Activated B cell treated with CpG ODN at 0.5 μM for 24 hours (primary cell): ENCODE data around the gene SF3B1. TPM values are rescaled to one million over a fixed set of nuclear protein-coding genes. Genes with fewer than 3 reads are reported as not detected.

Source experiments
- ATAC-seq: fragments of 200-7000 bp; cut with Tn5 transposase; one replicate; pipeline ENCODE4 v1.10.0; 2021; ENCODE audit warnings: low read depth, mild to moderate bottlenecking, moderate library complexity
- CTCF ChIA-PET: fragments of 350-600 bp; sonication (Branson Sonifier 250); formaldehyde crosslinking; loops from one replicate; lab custom pipeline; 2021; ENCODE audit warnings: antibody characterized with exemption; lab: Charles Lee
- POLR2A ChIA-PET: fragments of 350-600 bp; sonication (Branson Sonifier 250); formaldehyde crosslinking; loops from one replicate; lab custom pipeline; 2021; ENCODE audit warnings: antibody characterized with exemption; lab: Charles Lee
- DNase-seq: peaks from one replicate; pipeline ENCODE4 v3.0.0; 2022
- H3K27ac Mint-ChIP-seq: one replicate; pipeline ENCODE4 v1.8.0; 2020; ENCODE audit warnings: mixed read lengths
- H3K27me3 Mint-ChIP-seq: one replicate; pipeline ENCODE4 v1.8.0; 2021; ENCODE audit warnings: mixed read lengths
- H3K36me3 Mint-ChIP-seq: one replicate; pipeline ENCODE4 v1.8.0; 2021; ENCODE audit warnings: low read depth, mixed read lengths
- H3K4me1 Mint-ChIP-seq: one replicate; pipeline ENCODE4 v1.8.0; 2021; ENCODE audit warnings: mixed read lengths
- H3K4me3 Mint-ChIP-seq: one replicate; pipeline ENCODE4 v1.8.0; 2020; ENCODE audit warnings: mild to moderate bottlenecking, mixed read lengths
- H3K9me3 Mint-ChIP-seq: one replicate; pipeline ENCODE4 v1.8.0; 2020; ENCODE audit warnings: mixed read lengths
- CTCF ChIP-seq: fragments of 200-600 bp; IDR thresholded peaks from one replicate; pipeline ENCODE4 v1.8.0; 2022; ENCODE audit warnings: antibody characterized with exemption, mild to moderate bottlenecking
- intact Hi-C: fragments of 100-400 bp; cut with micrococcal nuclease; formaldehyde crosslinking; loops from one replicate; pipeline ENCODE4 v1.15.1; 2024
- total RNA-seq: library from RNA; stranded (reverse); gene quantifications from 2 replicates; pipeline ENCODE4 v1.2.3, GENCODE V29; 2022

SF3B1 gene
- total RNA-seq, 1 donor from 2014 or later: 380 TPM

- no peaks in the 10 kb centered on the region for H3K36me3 Mint-ChIP-seq
- H3K9me3 Mint-ChIP-seq: no peaks in the 10 kb centered on the region
- H3K4me3 Mint-ChIP-seq: no peak overlapping the region
- intact Hi-C loops: no loop called here
- no peaks in the 10 kb centered on the region for H3K4me1 Mint-ChIP-seq
- DNase-seq (no peak), ATAC-seq (no peak)
- no peak for TF ChIP-seq CTCF
- CTCF ChIA-PET: interaction anchor here (1.1 to 2.2 kb wide), 2 partner anchors 206 to 245 kb away, joined by 3 to 8 read pairs; no protein-coding TSS in a partner anchor
- POLR2A ChIA-PET: no interaction called here
- H3K27ac Mint-ChIP-seq: no peak overlapping the region
- H3K27me3 Mint-ChIP-seq: no peaks in the 10 kb centered on the region
Measured at GRCh38 chr2:197357986-197358385, 76.8 kb downstream of the SF3B1 start.

DNA sequence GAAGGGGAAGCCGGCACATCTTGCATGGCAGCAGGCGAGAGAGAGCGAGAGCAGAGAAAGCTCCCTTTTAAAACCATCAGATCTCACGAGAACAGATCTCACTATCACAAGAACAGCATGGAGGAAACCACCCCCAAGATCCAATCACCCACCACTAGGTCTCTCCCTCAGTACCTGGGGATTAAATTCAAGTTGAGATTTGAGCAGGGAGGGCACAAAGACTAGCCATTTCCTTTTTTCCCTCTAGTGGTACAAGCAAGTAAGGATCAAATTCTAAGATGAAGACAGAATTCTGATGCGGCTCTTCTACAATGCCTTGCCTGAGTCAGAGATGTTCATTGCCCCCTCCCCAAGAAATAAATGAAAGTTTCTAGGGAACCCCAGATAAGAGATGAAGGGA is 78.7 kb downstream of the SF3B1 start:
- ChIA-PET CTCF (interaction anchor here (2.2 kb wide), 1 partner anchor 243 kb away, joined by 8 read pairs; no protein-coding TSS in a partner anchor), POLR2A (no interaction called here)
- Mint-ChIP-seq H3K4me3 (no peak overlapping the region), H3K9me3 (no peaks in the 10 kb centered on the region), H3K36me3 (no peaks in the 10 kb centered on the region), H3K4me1 (no peaks in the 10 kb centered on the region), H3K27ac (no peak overlapping the region), H3K27me3 (no peaks in the 10 kb centered on the region)
- ATAC-seq: peak; percentile 45
- no peak for DNase-seq
- intact Hi-C loops: loop anchor here (1.0 kb wide), 1 partner anchor 165 kb away; no protein-coding TSS in a partner anchor
- TF ChIP-seq CTCF: no peak

DNA sequence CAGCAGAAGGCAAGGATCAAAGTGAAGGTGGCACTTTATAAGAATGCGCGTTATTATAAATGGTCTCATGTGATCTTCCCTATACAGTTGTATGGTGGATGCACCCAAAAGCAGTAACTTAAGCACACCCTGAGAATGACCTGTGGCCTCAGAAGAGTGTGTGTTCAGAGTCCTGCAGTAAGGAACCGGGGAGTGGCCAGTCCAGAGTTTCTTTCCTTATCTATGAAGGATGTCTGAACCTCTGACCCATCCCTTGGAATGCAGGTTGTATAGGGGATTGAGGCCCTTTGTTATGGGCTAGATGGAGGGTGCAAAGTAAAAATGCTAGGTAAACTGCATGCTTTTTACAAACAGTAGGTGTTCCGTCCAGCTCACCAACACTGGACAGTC is 80.7 kb downstream of the SF3B1 start:
- no peak for TF ChIP-seq CTCF
- intact Hi-C loops: no loop called here
- Mint-ChIP-seq H3K9me3 (no peaks in the 10 kb centered on the region), H3K27ac (no peak overlapping the region), H3K4me3 (no peak overlapping the region), H3K36me3 (no peaks in the 10 kb centered on the region), H3K4me1 (no peaks in the 10 kb centered on the region), H3K27me3 (no peaks in the 10 kb centered on the region)
- no peak for DNase-seq
- CTCF ChIA-PET: interaction anchor here (1.4 kb wide), 1 partner anchor 240 kb away, joined by 7 read pairs; no protein-coding TSS in a partner anchor
- no peak for ATAC-seq
- POLR2A ChIA-PET: no interaction called here

- no peak for DNase-seq
- Mint-ChIP-seq H3K27me3 (no peaks in the 10 kb centered on the region), H3K27ac (no peak overlapping the region), H3K4me1 (no peaks in the 10 kb centered on the region), H3K4me3 (no peak overlapping the region), H3K36me3 (no peaks in the 10 kb centered on the region), H3K9me3 (no peaks in the 10 kb centered on the region)
- TF ChIP-seq CTCF: no peak
- intact Hi-C loops: no loop called here
- ATAC-seq: no peak
- ChIA-PET CTCF (interaction anchor here (1.4 kb wide), 1 partner anchor 239 kb away, joined by 7 read pairs; no protein-coding TSS in a partner anchor), POLR2A (no interaction called here)
Measured at GRCh38 chr2:197353393-197354168, 81.2 kb downstream of the SF3B1 start.

DNA sequence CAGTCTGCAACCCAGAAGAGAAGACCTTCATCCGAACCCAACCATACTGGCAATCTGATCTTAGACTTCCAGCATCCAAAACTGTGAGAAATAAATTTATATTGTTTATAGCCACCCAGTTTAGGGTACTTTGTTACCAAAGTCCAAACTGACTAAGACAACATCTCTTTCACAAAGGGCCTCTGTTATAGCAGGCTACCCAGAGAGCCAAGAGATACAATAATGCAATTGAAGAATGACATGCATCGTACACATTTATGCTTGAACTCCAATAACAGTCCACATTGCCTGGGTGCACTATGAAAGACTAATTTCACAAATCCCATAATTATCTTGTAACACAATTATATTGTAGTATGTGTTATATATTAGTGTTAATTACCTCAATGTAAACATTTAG is 85.1 kb downstream of the SF3B1 start:
- Mint-ChIP-seq H3K27me3 (no peaks in the 10 kb centered on the region), H3K4me3 (no peak overlapping the region), H3K4me1 (no peaks in the 10 kb centered on the region), H3K27ac (no peak overlapping the region), H3K9me3 (no peaks in the 10 kb centered on the region), H3K36me3 (no peaks in the 10 kb centered on the region)
- no peak for TF ChIP-seq CTCF
- no peak for DNase-seq
- ChIA-PET CTCF (no interaction called here), POLR2A (interaction anchor here (0.7 kb wide), 1 partner anchor 218 kb away, joined by 6 read pairs; no protein-coding TSS in a partner anchor)
- intact Hi-C loops: no loop called here
- no peak for ATAC-seq
